Activated CD4-positive, alpha-beta T cell treated with anti-CD3 and anti-CD28 coated beads for 36 hours (primary cell): ENCODE data around the gene PROSER2. TPM values are rescaled to one million over a fixed set of nuclear protein-coding genes. Genes with fewer than 3 reads are reported as not detected.

Source experiments
- ATAC-seq: fragments of 200-7000 bp; cut with Tn5 transposase; one replicate; pipeline ENCODE4 v1.10.0; 2021; ENCODE audit warnings: mild to moderate bottlenecking, moderate library complexity
- CTCF ChIA-PET: fragments of 350-600 bp; sonication (Branson Sonifier 250); formaldehyde crosslinking; loops from one replicate; lab custom pipeline; 2021; ENCODE audit warnings: antibody characterized with exemption; lab: Charles Lee
- POLR2A ChIA-PET: fragments of 350-600 bp; sonication (Branson Sonifier 250); formaldehyde crosslinking; loops from one replicate; lab custom pipeline; 2021; ENCODE audit warnings: antibody characterized with exemption, inconsistent platforms; lab: Charles Lee
- DNase-seq: peaks from one replicate; pipeline ENCODE4 v3.0.0-alpha.2; 2020
- H3K27ac Mint-ChIP-seq: one replicate; pipeline ENCODE4 v1.8.0; 2021; ENCODE audit warnings: mixed read lengths
- H3K27me3 Mint-ChIP-seq: one replicate; pipeline ENCODE4 v1.8.0; 2021; ENCODE audit warnings: mixed read lengths
- H3K36me3 Mint-ChIP-seq: one replicate; pipeline ENCODE4 v1.8.0; 2021; ENCODE audit warnings: low read depth, mixed read lengths
- H3K4me1 Mint-ChIP-seq: one replicate; pipeline ENCODE4 v1.8.0; 2021; ENCODE audit warnings: mixed read lengths
- H3K4me3 Mint-ChIP-seq: one replicate; pipeline ENCODE4 v1.8.0; 2021; ENCODE audit warnings: mild to moderate bottlenecking, moderate library complexity, mixed read lengths
- H3K9me3 Mint-ChIP-seq: one replicate; pipeline ENCODE4 v1.8.0; 2021; ENCODE audit warnings: low read depth, mixed read lengths
- intact Hi-C, 2 experiments: fragments of 100-400 bp; cut with DNase I in 1 of 2; cut with micrococcal nuclease in 1 of 2; formaldehyde crosslinking; loops; one replicate each; pipeline versions ENCODE4 v1.14.2 to v1.15.1; 2022 to 2024; cut with DNase I, micrococcal nuclease
- total RNA-seq, 2 experiments: library from RNA; stranded (reverse); gene quantifications; one replicate each; pipeline ENCODE4 v1.2.3, GENCODE V29; 2021

The PROSER2 gene
- total RNA-seq, 2 experiments from 2014 or later = 0.78 to 0.88 TPM

- POLR2A ChIA-PET = no interaction called here
- intact Hi-C loops = no loop called here
- CTCF ChIA-PET = interaction anchor here (1.2 to 1.7 kb wide), 3 partner anchors 33 to 275 kb away, joined by 4 read pairs; no protein-coding TSS in a partner anchor
Observed at GRCh38 chr10:11789956-11790355, 33.2 kb upstream of the PROSER2 start.

DNA sequence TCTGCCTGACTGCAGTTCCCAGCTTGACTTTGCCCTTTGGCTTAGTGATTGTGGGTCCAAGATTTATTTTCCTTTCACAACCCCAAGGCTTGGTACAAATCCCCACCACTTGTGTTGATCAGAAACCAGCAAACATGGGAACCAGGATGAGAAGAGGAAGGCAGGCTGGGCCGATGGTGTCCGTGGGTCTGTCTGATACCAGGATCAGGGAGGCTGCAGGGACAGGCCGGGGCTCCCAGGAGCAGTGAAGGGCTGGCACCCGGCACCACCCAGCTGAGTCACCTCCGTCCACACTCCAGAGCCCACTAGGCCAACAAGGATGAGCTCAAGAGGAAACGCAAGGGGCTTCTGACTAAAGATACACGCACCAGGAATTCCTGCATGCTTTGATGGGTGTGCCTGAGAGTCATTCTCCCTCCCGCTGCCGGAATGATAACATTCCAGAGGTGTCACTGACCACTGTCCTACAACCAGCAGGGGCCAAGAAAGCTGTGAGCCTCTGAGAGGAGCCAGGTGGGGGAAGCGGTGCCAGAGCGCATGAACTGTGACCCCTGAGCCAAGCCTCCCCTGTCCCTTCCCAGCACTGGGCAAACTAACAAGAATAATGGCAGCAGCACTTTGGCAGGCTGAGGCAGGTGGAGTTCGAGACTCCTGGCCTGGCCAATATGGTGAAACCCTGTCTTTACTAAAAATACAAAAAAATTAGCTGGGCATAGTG lies 29.2 kb upstream of the PROSER2 start:
- no peak for ATAC-seq
- intact Hi-C loops = no loop called here
- H3K27me3 Mint-ChIP-seq = no peaks in the 10 kb centered on the region
- H3K9me3 Mint-ChIP-seq = peaks cover 4% of the 10 kb centered on the region
- H3K4me3 Mint-ChIP-seq = no peak overlapping the region
- no peak overlapping the region for H3K27ac Mint-ChIP-seq
- ChIA-PET CTCF (interaction anchor here (0.8 to 1.8 kb wide), 3 partner anchors 11 to 227 kb away, joined by 3 to 7 read pairs (median 5); no protein-coding TSS in a partner anchor), POLR2A (interaction anchor here (0.7 kb wide), 1 partner anchor 192 kb away, joined by 3 read pairs; no protein-coding TSS in a partner anchor)
- DNase-seq = no peak
- no peaks in the 10 kb centered on the region for H3K4me1 Mint-ChIP-seq
- no peaks in the 10 kb centered on the region for H3K36me3 Mint-ChIP-seq

More at GRCh38 chr10:11789956-11790355, 33.2 kb upstream of the PROSER2 start:
- H3K4me1 Mint-ChIP-seq = no peaks in the 10 kb centered on the region
- DNase-seq (no peak), ATAC-seq (no peak)
- H3K36me3 Mint-ChIP-seq = no peaks in the 10 kb centered on the region
- no peak overlapping the region for H3K4me3 Mint-ChIP-seq
- H3K27me3 Mint-ChIP-seq = peaks cover 2% of the 10 kb centered on the region
- H3K27ac Mint-ChIP-seq = no peak overlapping the region
- no peaks in the 10 kb centered on the region for H3K9me3 Mint-ChIP-seq

GRCh38 chr10:11794566-11794965 lies 28.6 kb upstream of the PROSER2 start:
- Mint-ChIP-seq H3K36me3 (no peaks in the 10 kb centered on the region), H3K4me1 (no peaks in the 10 kb centered on the region), H3K27ac (no peak overlapping the region), H3K4me3 (no peak overlapping the region), H3K27me3 (no peaks in the 10 kb centered on the region), H3K9me3 (peaks cover 4% of the 10 kb centered on the region)
- intact Hi-C loops = no loop called here
- POLR2A ChIA-PET = interaction anchor here (0.7 kb wide), 1 partner anchor 192 kb away, joined by 3 read pairs; no protein-coding TSS in a partner anchor
- CTCF ChIA-PET = interaction anchor here (0.6 to 1.8 kb wide), 4 partner anchors 11 to 116 kb away, joined by 3 to 5 read pairs (median 4); no protein-coding TSS in a partner anchor
- DNase-seq = no peak
- no peak for ATAC-seq

DNA sequence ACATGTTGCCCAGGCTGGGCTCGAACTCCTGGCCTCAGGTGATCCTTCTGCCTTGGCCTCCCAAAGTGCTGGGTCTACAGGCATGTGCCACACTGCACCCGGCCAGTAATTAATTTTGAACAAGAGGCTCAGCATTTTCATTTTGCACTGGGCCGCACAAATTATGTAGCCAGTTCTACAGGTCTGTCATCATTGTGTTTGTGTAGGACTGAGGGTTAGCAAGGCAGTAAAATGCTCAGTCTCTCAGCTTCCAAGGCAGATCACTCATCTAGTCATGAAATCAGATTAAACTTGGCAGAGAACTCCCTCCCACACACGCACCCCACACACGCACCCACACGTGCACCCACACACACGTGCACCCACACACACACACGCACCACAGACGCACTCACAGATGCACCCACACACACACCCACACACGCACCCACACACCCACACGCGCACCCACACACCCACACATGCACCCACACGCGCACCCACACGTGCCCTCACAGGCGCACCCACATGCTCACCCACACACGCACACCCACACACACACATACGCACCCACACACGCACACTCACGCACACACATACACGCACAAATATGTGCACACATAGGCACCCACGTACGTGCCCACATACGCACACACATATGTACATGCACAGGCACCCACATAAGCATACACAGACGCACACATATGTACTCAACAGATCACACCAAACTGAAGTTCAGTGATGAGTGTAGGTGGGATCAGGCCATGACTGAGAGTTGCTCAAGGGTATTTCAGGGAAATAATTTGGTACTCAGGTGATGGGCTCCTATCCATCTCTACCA lies 27.8 kb upstream of the PROSER2 start:
- DNase-seq = no peak
- H3K4me1 Mint-ChIP-seq = no peaks in the 10 kb centered on the region

GRCh38 chr10:11796474-11796873 lies 26.7 kb upstream of the PROSER2 start:
- ATAC-seq (no peak), DNase-seq (no peak)
- Mint-ChIP-seq H3K36me3 (no peaks in the 10 kb centered on the region), H3K27me3 (no peaks in the 10 kb centered on the region), H3K9me3 (peaks cover 4% of the 10 kb centered on the region), H3K4me3 (no peak overlapping the region), H3K27ac (no peak overlapping the region), H3K4me1 (no peaks in the 10 kb centered on the region)
- intact Hi-C loops = no loop called here
- POLR2A ChIA-PET = interaction anchor here (0.7 kb wide), 1 partner anchor 933 kb away, joined by 9 read pairs; no protein-coding TSS in a partner anchor
- CTCF ChIA-PET = interaction anchor here (1.1 kb wide), 1 partner anchor 14 kb away, joined by 8 read pairs; no protein-coding TSS in a partner anchor

More for the DNA sequence above, 27.8 kb upstream of the PROSER2 start:
- Mint-ChIP-seq H3K27ac (peak overlapping the region; percentile 21), H3K9me3 (peaks cover 4% of the 10 kb centered on the region), H3K27me3 (no peaks in the 10 kb centered on the region), H3K36me3 (no peaks in the 10 kb centered on the region), H3K4me3 (no peak overlapping the region)
- no peak for ATAC-seq
- intact Hi-C loops = no loop called here
- CTCF ChIA-PET = interaction anchor here (0.6 to 1.8 kb wide), 4 partner anchors 12 to 116 kb away, joined by 3 to 5 read pairs (median 4); no protein-coding TSS in a partner anchor
- POLR2A ChIA-PET = no interaction called here

DNA sequence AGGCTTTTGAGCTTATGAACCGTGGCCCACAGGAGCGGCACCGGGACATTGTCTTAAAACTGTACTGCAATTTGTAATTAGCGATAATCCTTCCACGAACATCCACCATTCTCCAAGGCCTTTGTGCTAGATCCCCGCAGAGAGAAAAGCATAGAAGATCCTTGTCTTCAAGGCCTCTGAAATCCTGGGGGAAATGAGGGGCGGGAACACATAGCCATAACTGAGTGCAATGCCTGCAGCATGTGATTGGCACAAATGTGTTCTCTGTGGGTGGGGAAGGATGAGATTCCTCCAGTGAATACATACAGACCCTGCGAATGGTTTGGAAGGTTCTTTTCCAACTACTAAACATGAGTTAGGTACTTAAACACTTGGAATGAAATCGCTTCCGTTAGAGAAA lies 25.9 kb upstream of the PROSER2 start:
- Mint-ChIP-seq H3K27me3 (no peaks in the 10 kb centered on the region), H3K36me3 (no peaks in the 10 kb centered on the region), H3K4me1 (no peaks in the 10 kb centered on the region), H3K4me3 (no peak overlapping the region), H3K27ac (no peak overlapping the region), H3K9me3 (peaks cover 4% of the 10 kb centered on the region)
- intact Hi-C loops = no loop called here
- no peak for ATAC-seq
- ChIA-PET POLR2A (no interaction called here), CTCF (interaction anchor here (2.3 kb wide), 1 partner anchor 14 kb away, joined by 9 read pairs; no protein-coding TSS in a partner anchor)
- no peak for DNase-seq

- POLR2A ChIA-PET = no interaction called here
- Mint-ChIP-seq H3K9me3 (peaks cover 4% of the 10 kb centered on the region), H3K27ac (no peak overlapping the region), H3K4me3 (no peak overlapping the region), H3K36me3 (no peaks in the 10 kb centered on the region), H3K4me1 (no peaks in the 10 kb centered on the region), H3K27me3 (no peaks in the 10 kb centered on the region)
- DNase-seq = no peak
- intact Hi-C loops = no loop called here
- ATAC-seq = no peak
- CTCF ChIA-PET = interaction anchor here (1.2 to 2.3 kb wide), 3 partner anchors 14 to 21 kb away, joined by 3 to 9 read pairs (median 5); no protein-coding TSS in a partner anchor
Observed at GRCh38 chr10:11797847-11798633, 25.1 kb upstream of the PROSER2 start.

- CTCF ChIA-PET = interaction anchor here (0.9 to 2.3 kb wide), 4 partner anchors 14 to 20 kb away, joined by 3 to 9 read pairs (median 4); no protein-coding TSS in a partner anchor
- Mint-ChIP-seq H3K4me3 (no peak overlapping the region), H3K27me3 (no peaks in the 10 kb centered on the region), H3K4me1 (no peaks in the 10 kb centered on the region), H3K9me3 (peaks cover 4% of the 10 kb centered on the region), H3K27ac (no peak overlapping the region), H3K36me3 (no peaks in the 10 kb centered on the region)
- intact Hi-C loops = no loop called here
- POLR2A ChIA-PET = no interaction called here
- ATAC-seq (no peak), DNase-seq (no peak)
Observed at GRCh38 chr10:11798845-11799735, 24.1 kb upstream of the PROSER2 start.

DNA sequence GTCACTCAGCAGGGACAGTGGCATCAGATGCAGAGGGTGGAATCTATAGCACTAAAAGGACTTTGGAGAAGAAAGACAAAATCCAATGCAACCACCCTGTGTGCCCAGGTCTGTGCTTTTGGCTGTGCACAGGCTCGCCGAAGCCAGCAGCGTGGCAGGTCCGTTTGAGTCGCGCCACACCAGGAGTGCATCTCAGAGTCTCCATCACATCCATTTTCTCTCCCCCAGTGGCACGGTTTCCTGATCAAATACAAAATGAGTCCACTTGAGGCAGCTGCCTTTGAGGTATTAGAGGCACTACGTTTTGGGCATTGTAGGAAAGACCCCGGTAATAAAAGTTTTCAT lies 23.4 kb upstream of the PROSER2 start:
- Mint-ChIP-seq H3K27ac (no peak overlapping the region), H3K27me3 (no peaks in the 10 kb centered on the region), H3K4me1 (no peaks in the 10 kb centered on the region), H3K9me3 (peaks cover 4% of the 10 kb centered on the region), H3K4me3 (no peak overlapping the region), H3K36me3 (no peaks in the 10 kb centered on the region)
- ChIA-PET POLR2A (no interaction called here), CTCF (interaction anchor here (1.2 to 2.3 kb wide), 3 partner anchors 16 to 20 kb away, joined by 3 to 9 read pairs (median 5); no protein-coding TSS in a partner anchor)
- ATAC-seq = no peak
- DNase-seq = no peak
- intact Hi-C loops = no loop called here

- H3K27ac Mint-ChIP-seq = no peak overlapping the region
- no peak for ATAC-seq
Observed at GRCh38 chr10:11804336-11804735, 18.8 kb upstream of the PROSER2 start.

More at GRCh38 chr10:11804336-11804735, 18.8 kb upstream of the PROSER2 start:
- ChIA-PET CTCF (no interaction called here), POLR2A (no interaction called here)
- no peaks in the 10 kb centered on the region for H3K4me1 Mint-ChIP-seq
- H3K36me3 Mint-ChIP-seq = no peaks in the 10 kb centered on the region
- intact Hi-C loops = no loop called here
- DNase-seq = no peak
- H3K4me3 Mint-ChIP-seq = no peak overlapping the region
- H3K27me3 Mint-ChIP-seq = peaks cover 2% of the 10 kb centered on the region
- H3K9me3 Mint-ChIP-seq = no peaks in the 10 kb centered on the region
